ENCODE results near the gene RAP1GAP2. TPM values are rescaled to one million over a fixed set of nuclear protein-coding genes. Genes with fewer than 3 reads are reported as not detected.
"Not testable (repeated sequence)": the region's sequence is repeated elsewhere in the genome, so short reads cannot be mapped to it uniquely, and the experiment has no call there.

Gene RAP1GAP2
- total RNA-seq, 1 donor from 2014 or later, result 10.6 TPM

GRCh38 chr17:2814049-2814448 lies 17.8 kb downstream of the RAP1GAP2 start:
- no peak for DNase-seq (ENCODE audit: low spot score)
- Mint-ChIP-seq H3K27ac (ENCODE audit: unreplicated experiment) (no peak overlapping the region), H3K27me3 (ENCODE audit: unreplicated experiment) (no peaks in the 10 kb centered on the region), H3K36me3 (ENCODE audit: low read depth, unreplicated experiment) (no peaks in the 10 kb centered on the region), H3K9me3 (ENCODE audit: unreplicated experiment) (no peaks in the 10 kb centered on the region), H3K4me1 (ENCODE audit: unreplicated experiment) (no peaks in the 10 kb centered on the region), H3K4me3 (ENCODE audit: unreplicated experiment) (no peak overlapping the region)
- TF ChIP-seq, protein P1, sequence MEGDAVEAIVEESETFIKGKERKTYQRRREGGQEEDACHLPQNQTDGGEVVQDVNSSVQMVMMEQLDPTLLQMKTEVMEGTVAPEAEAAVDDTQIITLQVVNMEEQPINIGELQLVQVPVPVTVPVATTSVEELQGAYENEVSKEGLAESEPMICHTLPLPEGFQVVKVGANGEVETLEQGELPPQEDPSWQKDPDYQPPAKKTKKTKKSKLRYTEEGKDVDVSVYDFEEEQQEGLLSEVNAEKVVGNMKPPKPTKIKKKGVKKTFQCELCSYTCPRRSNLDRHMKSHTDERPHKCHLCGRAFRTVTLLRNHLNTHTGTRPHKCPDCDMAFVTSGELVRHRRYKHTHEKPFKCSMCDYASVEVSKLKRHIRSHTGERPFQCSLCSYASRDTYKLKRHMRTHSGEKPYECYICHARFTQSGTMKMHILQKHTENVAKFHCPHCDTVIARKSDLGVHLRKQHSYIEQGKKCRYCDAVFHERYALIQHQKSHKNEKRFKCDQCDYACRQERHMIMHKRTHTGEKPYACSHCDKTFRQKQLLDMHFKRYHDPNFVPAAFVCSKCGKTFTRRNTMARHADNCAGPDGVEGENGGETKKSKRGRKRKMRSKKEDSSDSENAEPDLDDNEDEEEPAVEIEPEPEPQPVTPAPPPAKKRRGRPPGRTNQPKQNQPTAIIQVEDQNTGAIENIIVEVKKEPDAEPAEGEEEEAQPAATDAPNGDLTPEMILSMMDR (IDR thresholded peaks at IDR 0.05; ENCODE audit: unreplicated experiment), result no peak

- no peaks in the 10 kb centered on the region for H3K4me1 Mint-ChIP-seq (ENCODE audit: unreplicated experiment)
- H3K27me3 Mint-ChIP-seq (ENCODE audit: unreplicated experiment), result no peaks in the 10 kb centered on the region
- no peak overlapping the region for H3K4me3 Mint-ChIP-seq (ENCODE audit: unreplicated experiment)
- no peak for DNase-seq (ENCODE audit: low spot score)
- H3K9me3 Mint-ChIP-seq (ENCODE audit: unreplicated experiment), result no peaks in the 10 kb centered on the region
- H3K27ac Mint-ChIP-seq (ENCODE audit: unreplicated experiment), result no peak overlapping the region
- TF ChIP-seq, protein P1 (IDR thresholded peaks at IDR 0.05; ENCODE audit: unreplicated experiment), result no peak
- H3K36me3 Mint-ChIP-seq (ENCODE audit: low read depth, unreplicated experiment), result no peaks in the 10 kb centered on the region
Observed at GRCh38 chr17:2814481-2815341, 18.5 kb downstream of the RAP1GAP2 start.

GRCh38 chr17:2815781-2816185 lies 19.5 kb downstream of the RAP1GAP2 start:
- Mint-ChIP-seq H3K27me3 (ENCODE audit: unreplicated experiment) (no peaks in the 10 kb centered on the region), H3K36me3 (ENCODE audit: low read depth, unreplicated experiment) (no peaks in the 10 kb centered on the region), H3K27ac (ENCODE audit: unreplicated experiment) (no peak overlapping the region), H3K9me3 (ENCODE audit: unreplicated experiment) (no peaks in the 10 kb centered on the region), H3K4me1 (ENCODE audit: unreplicated experiment) (no peaks in the 10 kb centered on the region), H3K4me3 (ENCODE audit: unreplicated experiment) (no peak overlapping the region)
- no peak for DNase-seq (ENCODE audit: low spot score)
- TF ChIP-seq, protein P1 (IDR thresholded peaks at IDR 0.05; ENCODE audit: unreplicated experiment), result no peak

- no peak overlapping the region for H3K4me3 Mint-ChIP-seq (ENCODE audit: unreplicated experiment)
- no peak for DNase-seq (ENCODE audit: low spot score)
- no peaks in the 10 kb centered on the region for H3K36me3 Mint-ChIP-seq (ENCODE audit: low read depth, unreplicated experiment)
- TF ChIP-seq, protein P1 (IDR thresholded peaks at IDR 0.05; ENCODE audit: unreplicated experiment), result no peak
- no peaks in the 10 kb centered on the region for H3K4me1 Mint-ChIP-seq (ENCODE audit: unreplicated experiment)
- H3K27me3 Mint-ChIP-seq (ENCODE audit: unreplicated experiment), result no peaks in the 10 kb centered on the region
- H3K27ac Mint-ChIP-seq (ENCODE audit: unreplicated experiment), result no peak overlapping the region
- no peaks in the 10 kb centered on the region for H3K9me3 Mint-ChIP-seq (ENCODE audit: unreplicated experiment)
Observed at GRCh38 chr17:2816688-2817087, 20.4 kb downstream of the RAP1GAP2 start.

GRCh38 chr17:2819294-2819693 lies 23.1 kb downstream of the RAP1GAP2 start:
- not testable (repeated sequence) for H3K4me1 Mint-ChIP-seq (ENCODE audit: unreplicated experiment); H3K9me3 Mint-ChIP-seq (ENCODE audit: unreplicated experiment); H3K27ac Mint-ChIP-seq (ENCODE audit: unreplicated experiment); H3K36me3 Mint-ChIP-seq (ENCODE audit: low read depth, unreplicated experiment); H3K27me3 Mint-ChIP-seq (ENCODE audit: unreplicated experiment); H3K4me3 Mint-ChIP-seq (ENCODE audit: unreplicated experiment); DNase-seq (ENCODE audit: low spot score)
